Trophoblast cell (in vitro differentiated cells and primary cell): Measurements from ENCODE around the gene PWP2.

Experiments used
- DNase-seq, 2 donors: peaks; one replicate each; pipeline ENCODE4 v3.0.0-alpha.2; 2016
- H2AFZ ChIP-seq: 2 replicates; pipeline ENCODE4 v1.6.1; 2013; ENCODE audit warnings: low read length, moderate library complexity, mild to moderate bottlenecking; ENCODE audit not compliant: insufficient read depth, poor library complexity
- H2AK5ac ChIP-seq: 2 replicates; pipeline ENCODE4 v1.6.1; 2013; ENCODE audit warnings: mild to moderate bottlenecking, low read length
- H2BK120ac ChIP-seq: 2 replicates; pipeline ENCODE4 v1.6.1; 2013; ENCODE audit warnings: low read length, mild to moderate bottlenecking, moderate library complexity; ENCODE audit not compliant: insufficient read depth, poor library complexity
- H2BK12ac ChIP-seq: 2 replicates; pipeline ENCODE4 v1.6.1; 2013; ENCODE audit warnings: mild to moderate bottlenecking, low read length, moderate library complexity
- H2BK5ac ChIP-seq: 2 replicates; pipeline ENCODE4 v1.6.1; 2013; ENCODE audit warnings: low read length, low read depth, moderate library complexity, mild to moderate bottlenecking; ENCODE audit not compliant: poor library complexity
- H3K14ac ChIP-seq: 2 replicates; pipeline ENCODE4 v1.6.1; 2013; ENCODE audit warnings: mild to moderate bottlenecking, low read length
- H3K18ac ChIP-seq: 2 replicates; pipeline ENCODE4 v1.6.1; 2013; ENCODE audit warnings: mild to moderate bottlenecking, low read length
- H3K23ac ChIP-seq: 2 replicates; pipeline ENCODE4 v1.6.1; 2013; ENCODE audit warnings: low read length
- H3K27ac ChIP-seq: 2 replicates; pipeline ENCODE4 v1.5.1; 2013; ENCODE audit warnings: low read depth, mild to moderate bottlenecking, inconsistent platforms, low read length, moderate library complexity
- H3K27me3 ChIP-seq: 2 replicates; pipeline ENCODE4 v1.6.1; 2013; ENCODE audit warnings: inconsistent platforms, mild to moderate bottlenecking, low read length, moderate library complexity; ENCODE audit not compliant: insufficient read depth
- H3K36me3 ChIP-seq, 2 experiments: 1 replicate in 1 of 2; 2 replicates in 1 of 2; pipeline ENCODE4 v1.6.1; 2013; ENCODE audit warnings: low read length in 2 of 2, mild to moderate bottlenecking in 2 of 2, moderate library complexity in 1 of 2; ENCODE audit not compliant: insufficient read depth in 2 of 2, control insufficient read depth in 1 of 2
- H3K4ac ChIP-seq: 2 replicates; pipeline ENCODE4 v1.6.1; 2013; ENCODE audit warnings: low read depth, mild to moderate bottlenecking, low read length, moderate library complexity
- H3K4me1 ChIP-seq, 2 experiments: 1 replicate in 1 of 2; 2 replicates in 1 of 2; pipeline ENCODE4 v1.6.1; 2013; ENCODE audit warnings: low read length in 2 of 2, mild to moderate bottlenecking in 2 of 2, moderate library complexity in 1 of 2; ENCODE audit not compliant: insufficient read depth in 2 of 2, control insufficient read depth in 1 of 2
- H3K4me2 ChIP-seq: 2 replicates; pipeline ENCODE4 v1.6.1; 2013; ENCODE audit warnings: inconsistent platforms, mild to moderate bottlenecking, low read length, moderate library complexity
- H3K4me3 ChIP-seq: 2 replicates; pipeline ENCODE4 v1.5.1; 2013; ENCODE audit warnings: mild to moderate bottlenecking, low read depth, low read length, inconsistent platforms
- H3K79me1 ChIP-seq: one replicate; pipeline ENCODE4 v1.6.1; 2013; ENCODE audit warnings: low read length
- H3K79me2 ChIP-seq: 2 replicates; pipeline ENCODE4 v1.6.1; 2013; ENCODE audit warnings: low read length, mild to moderate bottlenecking; ENCODE audit not compliant: control insufficient read depth, insufficient read depth, poor library complexity
- H3K9ac ChIP-seq: 2 replicates; pipeline ENCODE4 v1.6.1; 2013; ENCODE audit warnings: mild to moderate bottlenecking, low read length
- H3K9me3 ChIP-seq: 2 replicates; pipeline ENCODE4 v1.6.1; 2013; ENCODE audit warnings: low read depth, mild to moderate bottlenecking, control low read depth, inconsistent platforms, low read length; ENCODE audit not compliant: insufficient read depth
- H4K12ac ChIP-seq: 2 replicates; pipeline ENCODE4 v1.6.1; 2013; ENCODE audit warnings: low read depth, mild to moderate bottlenecking, low read length, moderate library complexity
- H4K8ac ChIP-seq: 2 replicates; pipeline ENCODE4 v1.6.1; 2013; ENCODE audit warnings: low read depth, mild to moderate bottlenecking, low read length, moderate library complexity
- H4K91ac ChIP-seq: one replicate; pipeline ENCODE4 v1.6.1; 2013; ENCODE audit warnings: low read depth, mild to moderate bottlenecking, low read length, moderate library complexity
- WGBS: extraction: QIAGEN DNeasy Blood & Tissue Kit; methylation state at CpG from one replicate; pipeline ENCODE4 v1.1.7; 2013; ENCODE audit warnings: missing lambda C conversion rate; ENCODE audit not compliant: insufficient read length, insufficient coverage; ENCODE audit errors: extremely low coverage; 5-methylcytosine and 5-hydroxymethylcytosine counted together

PWP2 gene

GRCh38 chr21:44078411-44078981 is 28.7 kb upstream of the PWP2 start:
- no peaks in the 10 kb centered on the region for H3K79me2 ChIP-seq
- no peak overlapping the region for H3K14ac ChIP-seq
- H3K18ac ChIP-seq, result no peak overlapping the region
- no peak for DNase-seq
- H4K12ac ChIP-seq, result no peak overlapping the region
- no peak overlapping the region for H3K9ac ChIP-seq
- H2BK5ac ChIP-seq, result no peak overlapping the region
- no peak overlapping the region for H2BK12ac ChIP-seq
- H3K4ac ChIP-seq, result no peak overlapping the region
- H2AFZ ChIP-seq, result no peak overlapping the region
- H3K4me1 ChIP-seq, result peaks cover 7 to 8% of the 10 kb centered on the region in 2 experiments
- no peak overlapping the region for H2BK120ac ChIP-seq
- H3K27ac ChIP-seq, result no peak overlapping the region
- H4K91ac ChIP-seq, result no peak overlapping the region
- H3K27me3 ChIP-seq, result no peaks in the 10 kb centered on the region
- H3K9me3 ChIP-seq, result no peaks in the 10 kb centered on the region
- no CpG with 5 or more reads among the region's 5 CpGs for WGBS
- H2AK5ac ChIP-seq, result no peak overlapping the region
- H3K36me3 ChIP-seq, result peaks cover 33 to 42% of the 10 kb centered on the region in 2 experiments
- peaks cover 3% of the 10 kb centered on the region for H3K79me1 ChIP-seq
- H3K4me2 ChIP-seq, result no peak overlapping the region
- H3K23ac ChIP-seq, result no peak overlapping the region
- no peak overlapping the region for H4K8ac ChIP-seq
- H3K4me3 ChIP-seq, result no peak overlapping the region

- Histone ChIP-seq H3K36me3 (peaks cover 33 to 41% of the 10 kb centered on the region in 2 experiments), H3K4me2 (no peak overlapping the region), H2BK5ac (no peak overlapping the region), H3K9ac (no peak overlapping the region), H4K12ac (no peak overlapping the region), H3K14ac (no peak overlapping the region), H2BK120ac (no peak overlapping the region), H3K23ac (no peak overlapping the region), H2BK12ac (no peak overlapping the region), H3K9me3 (no peaks in the 10 kb centered on the region), H3K4me1 (peaks cover 12% of the 10 kb centered on the region in 2 experiments), H3K18ac (no peak overlapping the region), H3K79me1 (peaks cover 6% of the 10 kb centered on the region), H2AK5ac (no peak overlapping the region), H2AFZ (no peak overlapping the region), H4K91ac (no peak overlapping the region), H4K8ac (no peak overlapping the region), H3K4ac (no peak overlapping the region), H3K79me2 (peaks cover 2% of the 10 kb centered on the region), H3K27ac (no peak overlapping the region), H3K4me3 (no peak overlapping the region), H3K27me3 (no peaks in the 10 kb centered on the region)
- DNase-seq, result no peak
- WGBS, result no CpG with 5 or more reads among the region's 3 CpGs
Observed at GRCh38 chr21:44079446-44079845, 27.8 kb upstream of the PWP2 start.

- no peaks in the 10 kb centered on the region for H3K27me3 ChIP-seq
Observed at GRCh38 chr21:44079846-44080245, 27.4 kb upstream of the PWP2 start.

GRCh38 chr21:44082648-44083440 is 24.4 kb upstream of the PWP2 start:
- H3K27me3 ChIP-seq, result no peaks in the 10 kb centered on the region
- no CpG with 5 or more reads among the region's 24 CpGs for WGBS
- H2BK5ac ChIP-seq, result peak overlapping the region; percentile 61
- H2AFZ ChIP-seq, result no peak overlapping the region
- peaks cover 50 to 61% of the 10 kb centered on the region in 2 experiments for H3K36me3 ChIP-seq
- H3K4me1 ChIP-seq, result peaks cover 12 to 15% of the 10 kb centered on the region in 2 experiments
- no peak overlapping the region for H4K91ac ChIP-seq
- no peak overlapping the region for H3K9ac ChIP-seq
- H3K9me3 ChIP-seq, result no peaks in the 10 kb centered on the region
- no peak overlapping the region for H3K4me3 ChIP-seq
- H3K27ac ChIP-seq, result peak overlapping the region; percentile 35
- peaks cover 6% of the 10 kb centered on the region for H3K79me1 ChIP-seq
- peak overlapping the region; percentile 71 for H3K18ac ChIP-seq
- H4K8ac ChIP-seq, result no peak overlapping the region
- H4K12ac ChIP-seq, result no peak overlapping the region
- H3K79me2 ChIP-seq, result peaks cover 2% of the 10 kb centered on the region
- H2AK5ac ChIP-seq, result peak overlapping the region; percentile 39
- H3K14ac ChIP-seq, result no peak overlapping the region
- peak overlapping the region; percentile 34 for H2BK12ac ChIP-seq
- DNase-seq, result peak; percentile 91 to 98
- H3K23ac ChIP-seq, result no peak overlapping the region
- peak overlapping the region; percentile 19 for H2BK120ac ChIP-seq
- no peak overlapping the region for H3K4ac ChIP-seq
- peak overlapping the region; percentile 33 for H3K4me2 ChIP-seq

More at GRCh38 chr21:44079846-44080245, 27.4 kb upstream of the PWP2 start:
- WGBS, result no CpG with 5 or more reads among the region's 7 CpGs
- H3K36me3 ChIP-seq, result peaks cover 35 to 42% of the 10 kb centered on the region in 2 experiments
- H3K9ac ChIP-seq, result no peak overlapping the region
- H4K8ac ChIP-seq, result no peak overlapping the region
- no peaks in the 10 kb centered on the region for H3K9me3 ChIP-seq
- no peak overlapping the region for H3K27ac ChIP-seq
- H2BK5ac ChIP-seq, result no peak overlapping the region
- H3K4me3 ChIP-seq, result no peak overlapping the region
- no peak overlapping the region for H3K18ac ChIP-seq
- H3K4ac ChIP-seq, result no peak overlapping the region
- H3K4me1 ChIP-seq, result peaks cover 12 to 13% of the 10 kb centered on the region in 2 experiments
- no peak overlapping the region for H2AFZ ChIP-seq
- no peak for DNase-seq
- H2BK12ac ChIP-seq, result no peak overlapping the region
- no peak overlapping the region for H2AK5ac ChIP-seq
- H3K79me1 ChIP-seq, result peaks cover 6% of the 10 kb centered on the region
- no peak overlapping the region for H4K91ac ChIP-seq
- no peak overlapping the region for H3K14ac ChIP-seq
- H4K12ac ChIP-seq, result no peak overlapping the region
- H3K79me2 ChIP-seq, result peaks cover 2% of the 10 kb centered on the region
- H3K4me2 ChIP-seq, result no peak overlapping the region
- no peak overlapping the region for H2BK120ac ChIP-seq
- no peak overlapping the region for H3K23ac ChIP-seq
